Dendritic cell treated with granulocyte-macrophage colony-stimulating factor and Interleukin-4, amounts not matched to agents 40 ng/mL and 50 ng/mL, for 4 days (primary cell): ENCODE measurements around the gene TMEM14A.

ENCODE experiments used
- H3K27ac Mint-ChIP-seq: one replicate; pipeline ENCODE4 v1.8.0; 2022; ENCODE audit warnings: mild to moderate bottlenecking, mixed read lengths
- H3K27me3 Mint-ChIP-seq: one replicate; pipeline ENCODE4 v1.8.0; 2022; ENCODE audit warnings: mild to moderate bottlenecking, mixed read lengths
- H3K36me3 Mint-ChIP-seq: one replicate; pipeline ENCODE4 v1.8.0; 2022; ENCODE audit warnings: low read depth, mixed read lengths
- H3K4me1 Mint-ChIP-seq: one replicate; pipeline ENCODE4 v1.8.0; 2022; ENCODE audit warnings: low read depth, mixed read lengths
- H3K4me3 Mint-ChIP-seq: one replicate; pipeline ENCODE4 v1.8.0; 2022; ENCODE audit warnings: mild to moderate bottlenecking, moderate library complexity, mixed read lengths
- H3K9me3 Mint-ChIP-seq: one replicate; pipeline ENCODE4 v1.8.0; 2022; ENCODE audit warnings: mixed read lengths
- intact Hi-C: fragments of 100-400 bp; cut with micrococcal nuclease; formaldehyde crosslinking; loops from one replicate; pipeline ENCODE4 v1.15.0; 2022

Gene TMEM14A

GRCh38 chr6:52670502-52671409 is at the start of gene TMEM14A:
Gene TMEM14A (plus strand): TSS chr6:52671113. CDS start chr6:52677103, 5,990 bp downstream.
- H3K4me3 Mint-ChIP-seq = peak within 1 kb of the TSS; percentile 75
- peaks cover 64% of the 10 kb centered on the region for H3K27me3 Mint-ChIP-seq
- peaks cover 31% of the 10 kb centered on the region for H3K36me3 Mint-ChIP-seq
- H3K4me1 Mint-ChIP-seq = peaks cover 33% of the 10 kb centered on the region
- H3K27ac Mint-ChIP-seq = peak within 1 kb of the TSS; percentile 72
- H3K9me3 Mint-ChIP-seq = peaks cover 5% of the 10 kb centered on the region
- intact Hi-C loops = no loop called here

GRCh38 chr6:52621631-52622030 is 49.3 kb upstream of the TMEM14A start:
- no peak overlapping the region for H3K4me3 Mint-ChIP-seq
- H3K36me3 Mint-ChIP-seq = no peaks in the 10 kb centered on the region
- H3K4me1 Mint-ChIP-seq = peaks cover 6% of the 10 kb centered on the region
- intact Hi-C loops = no loop called here
- H3K27me3 Mint-ChIP-seq = peaks cover 5% of the 10 kb centered on the region
- no peak overlapping the region for H3K27ac Mint-ChIP-seq
- H3K9me3 Mint-ChIP-seq = no peaks in the 10 kb centered on the region

GRCh38 chr6:52622810-52623209 is 48.1 kb upstream of the TMEM14A start:
- no peak overlapping the region for H3K27ac Mint-ChIP-seq
- H3K9me3 Mint-ChIP-seq = no peaks in the 10 kb centered on the region
- H3K36me3 Mint-ChIP-seq = no peaks in the 10 kb centered on the region
- H3K4me3 Mint-ChIP-seq = no peak overlapping the region
- H3K4me1 Mint-ChIP-seq = peaks cover 6% of the 10 kb centered on the region
- intact Hi-C loops = no loop called here
- peaks cover 5% of the 10 kb centered on the region for H3K27me3 Mint-ChIP-seq

DNA sequence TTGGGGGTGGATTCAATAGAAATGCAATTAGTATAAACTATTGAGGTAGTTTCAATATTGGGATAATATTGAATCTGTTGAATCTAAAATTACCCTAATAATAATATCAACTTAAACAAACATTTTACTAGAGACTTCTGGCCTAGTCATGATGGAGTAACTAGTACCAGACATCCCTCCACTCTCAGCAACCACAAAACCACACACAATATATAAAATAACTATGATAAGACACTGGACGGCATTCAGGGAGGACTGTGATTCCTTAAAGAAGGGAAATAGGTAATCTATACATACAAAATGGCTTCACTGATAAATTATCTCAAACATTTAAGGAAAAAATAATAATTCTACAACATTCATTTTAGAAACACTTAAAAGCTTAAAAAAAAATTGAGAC is 38.9 kb upstream of the TMEM14A start:
- Mint-ChIP-seq H3K4me3 (no peak overlapping the region), H3K27me3 (no peaks in the 10 kb centered on the region), H3K4me1 (peaks cover 9% of the 10 kb centered on the region), H3K36me3 (no peaks in the 10 kb centered on the region), H3K27ac (no peak overlapping the region), H3K9me3 (no peaks in the 10 kb centered on the region)
- intact Hi-C loops = no loop called here

DNA sequence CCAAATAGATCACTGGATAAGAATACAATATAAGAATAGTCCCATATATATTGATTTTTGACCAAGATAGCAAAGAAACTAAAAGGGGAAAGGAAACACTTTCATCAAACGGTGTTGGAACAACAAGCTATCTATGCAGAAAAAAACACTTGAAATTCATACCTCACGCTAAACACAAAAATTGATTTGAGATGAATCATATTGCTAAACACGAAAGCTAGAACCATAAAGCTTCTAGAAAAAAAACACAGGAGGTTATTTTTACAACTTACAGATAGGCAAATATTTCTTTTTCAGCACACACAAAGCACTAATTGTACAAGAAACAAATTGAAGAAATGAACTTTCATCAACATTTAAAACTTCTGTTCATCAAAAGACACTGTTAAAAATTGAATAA is 36.7 kb upstream of the TMEM14A start:
- H3K4me3 Mint-ChIP-seq = no peak overlapping the region
- peaks cover 10% of the 10 kb centered on the region for H3K4me1 Mint-ChIP-seq
- H3K9me3 Mint-ChIP-seq = no peaks in the 10 kb centered on the region
- intact Hi-C loops = no loop called here
- no peaks in the 10 kb centered on the region for H3K36me3 Mint-ChIP-seq
- no peaks in the 10 kb centered on the region for H3K27me3 Mint-ChIP-seq
- H3K27ac Mint-ChIP-seq = no peak overlapping the region

- Mint-ChIP-seq H3K4me1 (peaks cover 19% of the 10 kb centered on the region), H3K36me3 (no peaks in the 10 kb centered on the region), H3K27me3 (no peaks in the 10 kb centered on the region), H3K27ac (no peak overlapping the region), H3K9me3 (no peaks in the 10 kb centered on the region), H3K4me3 (no peak overlapping the region)
- intact Hi-C loops = no loop called here
These were observed 35.8 kb upstream of the TMEM14A start for GRCh38 chr6:52635049-52635577.

DNA sequence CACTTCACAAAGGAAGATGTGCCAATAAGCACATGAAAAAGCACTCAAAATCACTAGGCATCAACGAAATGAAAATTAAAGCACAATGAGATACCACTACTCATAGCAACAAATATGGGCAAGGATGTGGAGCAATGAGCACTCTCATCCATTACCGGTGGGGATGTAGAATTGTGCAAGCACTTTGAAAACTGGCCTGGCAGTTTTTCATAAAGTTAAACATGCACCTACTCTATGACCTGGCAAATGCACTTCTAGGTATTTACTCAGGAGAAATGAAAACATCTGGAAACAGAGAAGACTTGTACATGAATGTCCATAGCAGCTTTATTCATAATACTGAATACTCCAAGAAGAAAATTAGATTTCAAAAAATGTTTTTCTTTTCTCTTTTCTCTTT is 34.1 kb upstream of the TMEM14A start:
- Mint-ChIP-seq H3K27me3 (no peaks in the 10 kb centered on the region), H3K4me1 (peaks cover 33% of the 10 kb centered on the region), H3K9me3 (no peaks in the 10 kb centered on the region), H3K4me3 (no peak overlapping the region), H3K36me3 (no peaks in the 10 kb centered on the region), H3K27ac (no peak overlapping the region)
- intact Hi-C loops = no loop called here

- no peaks in the 10 kb centered on the region for H3K9me3 Mint-ChIP-seq
- no peak overlapping the region for H3K4me3 Mint-ChIP-seq
- peaks cover 58% of the 10 kb centered on the region for H3K4me1 Mint-ChIP-seq
- H3K27me3 Mint-ChIP-seq = peaks cover 1% of the 10 kb centered on the region
- no peaks in the 10 kb centered on the region for H3K36me3 Mint-ChIP-seq
- intact Hi-C loops = no loop called here
- H3K27ac Mint-ChIP-seq = peak overlapping the region; percentile 90
These were observed 31.4 kb upstream of the TMEM14A start for GRCh38 chr6:52639493-52639892.

GRCh38 chr6:52640170-52640569 is 30.7 kb upstream of the TMEM14A start:
- Mint-ChIP-seq H3K9me3 (no peaks in the 10 kb centered on the region), H3K36me3 (no peaks in the 10 kb centered on the region), H3K4me1 (peaks cover 55% of the 10 kb centered on the region), H3K4me3 (no peak overlapping the region), H3K27ac (peak overlapping the region; percentile 90), H3K27me3 (peaks cover 1% of the 10 kb centered on the region)
- intact Hi-C loops = loop anchor here (5.0 kb wide), 1 partner anchor 63 kb away; the partner anchor contains the start of gene TRAM2

DNA sequence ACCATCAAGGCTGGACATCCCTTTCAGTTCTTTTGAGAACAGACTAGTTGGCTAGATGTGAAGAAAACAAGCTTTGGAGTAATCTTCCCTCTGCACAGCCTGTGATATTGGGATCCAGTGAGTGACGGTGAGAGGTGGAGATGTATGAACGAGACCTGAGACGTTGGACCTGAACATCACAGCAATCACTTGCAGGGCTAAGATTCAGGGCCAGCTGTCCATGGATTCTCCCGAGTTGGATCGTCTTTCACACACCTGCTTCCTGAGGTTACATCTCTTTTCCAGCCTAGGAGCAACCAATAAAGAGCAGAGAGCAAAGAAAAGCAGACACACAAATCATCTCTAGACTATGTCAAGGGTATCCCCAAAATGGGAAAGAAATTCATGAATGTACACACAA is 30.0 kb upstream of the TMEM14A start:
- Mint-ChIP-seq H3K4me1 (peaks cover 54% of the 10 kb centered on the region), H3K27ac (peak overlapping the region; percentile 90), H3K4me3 (peak overlapping the region; percentile 10), H3K27me3 (peaks cover 1% of the 10 kb centered on the region), H3K36me3 (no peaks in the 10 kb centered on the region), H3K9me3 (no peaks in the 10 kb centered on the region)
- intact Hi-C loops = loop anchor here (5.0 kb wide), 1 partner anchor 64 kb away; the partner anchor contains the start of gene TRAM2

GRCh38 chr6:52641388-52641787 is 29.5 kb upstream of the TMEM14A start:
- Mint-ChIP-seq H3K27me3 (peaks cover 1% of the 10 kb centered on the region), H3K27ac (peak overlapping the region; percentile 90)

DNA sequence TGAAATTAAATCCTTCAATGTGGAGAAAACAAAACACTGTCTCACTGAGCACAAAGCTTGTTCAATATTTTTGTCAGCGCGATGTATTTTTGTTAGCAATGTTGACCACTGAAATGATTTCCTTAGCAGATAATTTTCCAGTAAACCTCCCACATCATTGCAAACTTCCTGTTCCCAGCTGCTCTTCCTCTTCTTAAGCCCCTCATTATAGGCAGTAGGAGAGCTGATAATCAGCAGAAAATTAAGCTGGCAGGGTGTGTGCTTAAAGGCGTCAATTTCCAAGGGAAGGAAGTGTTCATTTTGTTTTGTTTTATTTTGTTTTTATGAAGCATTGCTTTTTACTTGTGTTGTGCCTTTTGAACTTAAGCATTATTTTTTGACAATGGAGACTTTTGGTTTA is 29.1 kb upstream of the TMEM14A start:
- Mint-ChIP-seq H3K4me1 (peaks cover 57% of the 10 kb centered on the region), H3K27ac (peak overlapping the region; percentile 90), H3K36me3 (no peaks in the 10 kb centered on the region), H3K4me3 (no peak overlapping the region), H3K27me3 (peaks cover 1% of the 10 kb centered on the region), H3K9me3 (no peaks in the 10 kb centered on the region)
- intact Hi-C loops = loop anchor here (5.0 kb wide), 1 partner anchor 65 kb away; the partner anchor contains the start of gene TRAM2

More at GRCh38 chr6:52641388-52641787, 29.5 kb upstream of the TMEM14A start:
- peak overlapping the region; percentile 10 for H3K4me3 Mint-ChIP-seq
- intact Hi-C loops = loop anchor here (5.0 kb wide), 1 partner anchor 64 kb away; the partner anchor contains the start of gene TRAM2
- H3K36me3 Mint-ChIP-seq = no peaks in the 10 kb centered on the region
- H3K9me3 Mint-ChIP-seq = no peaks in the 10 kb centered on the region
- peaks cover 54% of the 10 kb centered on the region for H3K4me1 Mint-ChIP-seq

DNA sequence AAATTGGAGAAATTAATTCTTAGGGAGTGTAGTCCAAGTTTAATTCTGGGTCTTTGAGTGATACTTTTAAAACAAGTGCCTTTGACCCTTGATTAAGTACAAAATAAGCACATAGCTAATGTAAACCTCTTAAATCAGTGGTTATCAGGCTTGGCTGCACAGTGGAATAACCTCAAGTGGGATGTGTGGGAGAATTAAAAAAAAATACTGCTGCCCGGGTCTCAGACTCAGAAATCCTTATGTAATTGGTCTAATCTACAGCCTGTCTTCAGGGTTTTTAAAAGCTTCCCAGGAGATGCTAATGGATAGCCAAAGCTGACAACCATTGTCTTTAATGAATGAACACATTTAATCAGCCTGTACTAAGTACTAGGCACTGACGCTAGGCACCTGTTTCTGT is 28.5 kb upstream of the TMEM14A start:
- H3K27me3 Mint-ChIP-seq = peaks cover 3% of the 10 kb centered on the region
- peak overlapping the region; percentile 90 for H3K27ac Mint-ChIP-seq
- H3K4me3 Mint-ChIP-seq = no peak overlapping the region
- intact Hi-C loops = loop anchor here (5.0 kb wide), 1 partner anchor 65 kb away; the partner anchor contains the start of gene TRAM2
- H3K4me1 Mint-ChIP-seq = peaks cover 62% of the 10 kb centered on the region
- no peaks in the 10 kb centered on the region for H3K36me3 Mint-ChIP-seq
- H3K9me3 Mint-ChIP-seq = no peaks in the 10 kb centered on the region

- peaks cover 7% of the 10 kb centered on the region for H3K27me3 Mint-ChIP-seq
- no peaks in the 10 kb centered on the region for H3K36me3 Mint-ChIP-seq
- H3K4me3 Mint-ChIP-seq = no peak overlapping the region
- peaks cover 67% of the 10 kb centered on the region for H3K4me1 Mint-ChIP-seq
- intact Hi-C loops = loop anchor here (5.0 kb wide), 1 partner anchor 66 kb away; the partner anchor contains the start of gene TRAM2
- no peaks in the 10 kb centered on the region for H3K9me3 Mint-ChIP-seq
- peak overlapping the region; percentile 90 for H3K27ac Mint-ChIP-seq
These were observed 27.8 kb upstream of the TMEM14A start for GRCh38 chr6:52643158-52643557.
